ENCODE results near the gene DAB1. TPM values are rescaled to one million over a fixed set of nuclear protein-coding genes. Genes with fewer than 3 reads are reported as not detected.

DAB1 gene
- total and polyA plus RNA-seq, 12 donors, result 0.04 to 2.1 (median 0.59) TPM; not detected in 2

DNA sequence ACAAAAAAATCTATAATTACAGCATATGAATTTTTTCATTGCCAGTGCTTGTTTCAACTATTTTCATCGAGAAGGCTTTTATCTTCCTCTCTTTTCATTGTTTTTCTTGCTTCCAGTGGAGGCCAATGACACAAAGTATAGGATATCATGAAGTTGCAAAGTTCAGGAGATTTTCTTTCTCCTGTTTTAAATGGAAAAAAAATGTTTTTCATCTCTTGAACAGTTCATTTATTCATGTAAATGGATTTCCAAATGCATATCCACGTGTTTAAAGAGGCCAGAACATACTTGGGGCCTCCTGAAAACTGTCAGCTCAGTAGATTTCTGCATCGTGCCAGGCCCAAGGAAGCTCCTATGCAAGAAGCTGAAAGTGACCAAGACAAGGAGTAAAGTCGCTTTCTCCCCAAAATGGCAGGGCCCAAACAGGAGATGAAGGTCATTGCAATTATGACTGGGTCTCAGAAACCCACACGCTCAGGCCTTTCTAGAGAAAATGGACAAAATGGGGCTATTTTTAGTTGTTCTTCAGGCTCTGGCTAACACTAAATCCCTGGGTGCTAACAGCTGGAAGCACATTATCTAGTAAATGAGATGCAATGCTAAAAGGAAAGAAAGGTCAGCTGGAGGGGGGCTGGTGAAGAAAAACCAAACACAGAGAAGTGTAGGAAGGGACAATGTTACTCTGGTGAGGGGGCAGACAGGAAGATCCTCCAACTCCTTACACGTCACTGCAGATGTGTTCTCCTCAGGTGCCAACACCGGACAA is 321.1 kb downstream of the DAB1 start:
- no peaks in the 10 kb centered on the region for H3K9me3 ChIP-seq (replicated peaks in 1 of 3)
- 65 to 75% (median 73%) methylated on average over 7 of the region's 7 CpGs for WGBS, 4 donors
- no peaks in the 10 kb centered on the region for H3K27me3 ChIP-seq
- H3K4me3 ChIP-seq, result no peak overlapping the region
- no peaks in the 10 kb centered on the region for H3K36me3 ChIP-seq (replicated peaks in 1 of 2)
- TF ChIP-seq, protein P1, sequence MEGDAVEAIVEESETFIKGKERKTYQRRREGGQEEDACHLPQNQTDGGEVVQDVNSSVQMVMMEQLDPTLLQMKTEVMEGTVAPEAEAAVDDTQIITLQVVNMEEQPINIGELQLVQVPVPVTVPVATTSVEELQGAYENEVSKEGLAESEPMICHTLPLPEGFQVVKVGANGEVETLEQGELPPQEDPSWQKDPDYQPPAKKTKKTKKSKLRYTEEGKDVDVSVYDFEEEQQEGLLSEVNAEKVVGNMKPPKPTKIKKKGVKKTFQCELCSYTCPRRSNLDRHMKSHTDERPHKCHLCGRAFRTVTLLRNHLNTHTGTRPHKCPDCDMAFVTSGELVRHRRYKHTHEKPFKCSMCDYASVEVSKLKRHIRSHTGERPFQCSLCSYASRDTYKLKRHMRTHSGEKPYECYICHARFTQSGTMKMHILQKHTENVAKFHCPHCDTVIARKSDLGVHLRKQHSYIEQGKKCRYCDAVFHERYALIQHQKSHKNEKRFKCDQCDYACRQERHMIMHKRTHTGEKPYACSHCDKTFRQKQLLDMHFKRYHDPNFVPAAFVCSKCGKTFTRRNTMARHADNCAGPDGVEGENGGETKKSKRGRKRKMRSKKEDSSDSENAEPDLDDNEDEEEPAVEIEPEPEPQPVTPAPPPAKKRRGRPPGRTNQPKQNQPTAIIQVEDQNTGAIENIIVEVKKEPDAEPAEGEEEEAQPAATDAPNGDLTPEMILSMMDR (IDR thresholded peaks at IDR 0.05), result no peak
- no peak for TF ChIP-seq POLR2A (IDR thresholded peaks at IDR 0.05)
- no peaks in the 10 kb centered on the region for H3K4me1 ChIP-seq (replicated peaks in 1 of 2)
- no peak for DNase-seq
- no peak overlapping the region for H3K27ac ChIP-seq
- intact Hi-C loops (cut with DNase I), result no loop called here

DNA sequence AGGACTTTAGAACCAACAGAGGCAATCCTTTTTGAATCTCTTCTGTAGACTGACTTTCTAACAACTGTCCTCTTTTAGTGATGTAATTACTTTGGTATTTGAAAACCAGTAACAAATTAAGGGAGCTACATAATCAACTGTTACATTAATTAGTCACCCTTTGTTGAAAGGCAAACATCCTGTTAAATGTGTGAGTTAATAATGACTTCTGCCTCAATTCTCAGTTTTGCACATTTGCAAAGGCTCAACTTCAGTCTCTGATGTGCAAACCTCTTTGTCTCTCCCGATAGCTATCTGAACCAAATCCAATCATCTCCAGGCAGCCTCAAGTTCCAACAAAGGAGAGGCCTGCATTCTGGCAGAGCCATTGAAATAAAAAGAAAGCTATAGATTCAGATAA is 322.7 kb downstream of the DAB1 start:
- intact Hi-C loops (cut with DNase I), result no loop called here
- Histone ChIP-seq H3K27me3 (no peaks in the 10 kb centered on the region), H3K4me3 (no peak overlapping the region), H3K4me1 (replicated peaks in 1 of 2) (no peaks in the 10 kb centered on the region), H3K36me3 (replicated peaks in 1 of 2) (no peaks in the 10 kb centered on the region), H3K27ac (no peak overlapping the region), H3K9me3 (replicated peaks in 1 of 3) (no peaks in the 10 kb centered on the region)
- WGBS, 4 donors, result 60 to 79% (median 73%) methylated on average over 1 of the region's 1 CpG
- DNase-seq, result no peak
- no peak for TF ChIP-seq POLR2A (IDR thresholded peaks at IDR 0.05)
- TF ChIP-seq, protein P1 (IDR thresholded peaks at IDR 0.05), result no peak

DNA sequence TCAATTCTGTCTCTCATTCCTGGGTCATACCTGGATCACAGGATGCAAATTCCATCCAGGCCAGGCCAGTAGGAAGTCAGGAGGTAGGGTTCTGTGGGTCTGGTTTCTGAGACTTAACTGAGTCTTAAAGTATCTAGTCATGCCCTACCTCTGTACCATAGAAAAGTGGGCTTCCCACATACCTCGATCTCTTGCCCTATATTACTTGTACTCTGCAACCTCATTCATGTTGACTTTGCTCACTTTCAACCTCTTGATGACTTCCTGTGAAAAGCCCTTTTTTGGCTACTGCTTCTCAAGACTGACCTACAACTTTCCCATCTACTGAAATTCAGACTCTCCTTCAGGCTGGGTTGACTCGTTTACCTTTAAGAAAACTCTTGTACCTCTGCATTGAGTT is 329.1 kb downstream of the DAB1 start:
- DNase-seq, result no peak
- no peaks in the 10 kb centered on the region for H3K27me3 ChIP-seq
- intact Hi-C loops (cut with DNase I), result no loop called here
- no peaks in the 10 kb centered on the region for H3K36me3 ChIP-seq (replicated peaks in 1 of 2)
- no peaks in the 10 kb centered on the region for H3K9me3 ChIP-seq (replicated peaks in 1 of 3)
- no peak for TF ChIP-seq POLR2A (IDR thresholded peaks at IDR 0.05)
- H3K27ac ChIP-seq, result no peak overlapping the region
- no peak overlapping the region for H3K4me3 ChIP-seq
- 86 to 94% (median 93%) methylated on average over 2 of the region's 2 CpGs for WGBS, 4 donors
- no peaks in the 10 kb centered on the region for H3K4me1 ChIP-seq (replicated peaks in 1 of 2)

DNA sequence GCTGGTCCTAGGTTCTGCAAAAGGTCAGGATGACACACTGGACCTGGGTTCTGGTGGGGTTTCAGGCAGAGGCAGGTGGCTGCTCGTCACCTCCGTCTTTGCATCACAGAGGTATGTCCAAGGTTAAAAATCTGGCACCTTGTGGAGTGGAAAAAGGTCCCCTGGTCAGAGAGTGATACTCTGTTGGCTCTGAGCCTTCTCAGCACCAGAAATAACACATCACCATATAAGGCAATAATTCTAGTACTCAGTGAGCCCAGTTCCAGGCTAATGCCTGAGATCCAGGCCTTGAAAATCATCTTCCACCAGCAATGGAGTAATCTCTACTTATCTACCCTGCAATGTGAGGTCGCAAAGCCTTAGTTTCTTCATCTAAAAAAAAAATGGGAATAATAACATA is 330.7 kb downstream of the DAB1 start:
- DNase-seq, result no peak
- Histone ChIP-seq H3K27me3 (no peaks in the 10 kb centered on the region), H3K36me3 (replicated peaks in 1 of 2) (no peaks in the 10 kb centered on the region), H3K9me3 (replicated peaks in 1 of 3) (no peaks in the 10 kb centered on the region), H3K4me3 (no peak overlapping the region), H3K4me1 (replicated peaks in 1 of 2) (no peaks in the 10 kb centered on the region), H3K27ac (no peak overlapping the region)
- 73 to 94% (median 94%) methylated on average over 3 of the region's 3 CpGs for WGBS, 4 donors
- intact Hi-C loops (cut with DNase I), result no loop called here
- TF ChIP-seq POLR2A (IDR thresholded peaks at IDR 0.05), result no peak
- TF ChIP-seq, protein P1 (IDR thresholded peaks at IDR 0.05), result no peak

DNA sequence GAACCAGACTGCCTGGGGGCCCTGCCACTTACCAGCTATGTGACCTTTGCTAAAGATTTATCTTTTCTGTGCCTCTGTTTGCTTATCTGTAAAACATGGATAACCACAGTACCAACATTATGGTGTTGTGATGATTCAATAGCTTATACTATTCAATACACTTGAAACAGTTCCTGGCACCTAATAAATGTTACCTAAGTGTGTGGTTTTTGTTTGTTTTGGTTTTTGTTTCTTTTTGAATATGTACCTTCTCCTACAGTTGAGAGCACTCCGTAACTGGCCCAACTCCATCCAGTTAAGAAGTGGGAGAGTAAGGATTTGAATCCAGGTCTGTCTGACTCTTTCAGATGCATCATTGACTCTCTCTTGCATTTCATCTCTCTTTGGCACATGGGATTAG is 332.2 kb downstream of the DAB1 start:
- H3K36me3 ChIP-seq (replicated peaks in 1 of 2), result no peaks in the 10 kb centered on the region
- TF ChIP-seq, protein P1 (IDR thresholded peaks at IDR 0.05), result no peak
- TF ChIP-seq POLR2A (IDR thresholded peaks at IDR 0.05), result no peak
- H3K4me1 ChIP-seq (replicated peaks in 1 of 2), result no peaks in the 10 kb centered on the region
- no peak overlapping the region for H3K27ac ChIP-seq
- intact Hi-C loops (cut with DNase I), result no loop called here
- no peaks in the 10 kb centered on the region for H3K27me3 ChIP-seq
- DNase-seq, result no peak
- no peaks in the 10 kb centered on the region for H3K9me3 ChIP-seq (replicated peaks in 1 of 3)
- WGBS, 4 donors, result 88 to 93% (median 91%) methylated on average over 1 of the region's 1 CpG
- no peak overlapping the region for H3K4me3 ChIP-seq
